Activated CD4-positive, alpha-beta T cell treated with anti-CD3 and anti-CD28 coated beads, Interleukin-2, amount 50 U/mL, for 48 hours (primary cell): Measurements from ENCODE around the gene PTPRN2.
A peak's percentile ranks its signal among the peaks of the same experiment; 100 is the strongest.
"Not testable (repeated sequence)": the region's sequence is repeated elsewhere in the genome, so short reads cannot be mapped to it uniquely, and the experiment has no call there.

ENCODE experiments used
- DNase-seq, 2 experiments: peaks; one replicate each; pipeline ENCODE4 v3.0.0-alpha.2; 2020

Gene PTPRN2

GRCh38 chr7:158357898-158358821, 229.5 kb downstream of the PTPRN2 start:
- no peak for DNase-seq

GRCh38 chr7:158357106-158357897, 230.3 kb downstream of the PTPRN2 start:
- DNase-seq, result no peak

- no peak for DNase-seq
Observed at GRCh38 chr7:158356454-158356853, 231.2 kb downstream of the PTPRN2 start.

- DNase-seq, result no peak
Observed at GRCh38 chr7:158355456-158356065, 232.1 kb downstream of the PTPRN2 start.

- no peak for DNase-seq
Observed at GRCh38 chr7:158354861-158355260, 232.8 kb downstream of the PTPRN2 start.

GRCh38 chr7:158353606-158354570, 233.7 kb downstream of the PTPRN2 start:
- DNase-seq, result peak in 1 of 2 experiments; percentile 19

- DNase-seq, result not testable (repeated sequence)
Observed at GRCh38 chr7:158351899-158352729, 235.5 kb downstream of the PTPRN2 start.

- no peak for DNase-seq
Observed at GRCh38 chr7:158351481-158351880, 236.1 kb downstream of the PTPRN2 start.

- no peak for DNase-seq
Observed at GRCh38 chr7:158351051-158351450, 236.6 kb downstream of the PTPRN2 start.

- no peak for DNase-seq
Observed at GRCh38 chr7:158350166-158350900, 237.3 kb downstream of the PTPRN2 start.

GRCh38 chr7:158348446-158348845, 239.2 kb downstream of the PTPRN2 start:
- no peak for DNase-seq

GRCh38 chr7:158348039-158348438, 239.6 kb downstream of the PTPRN2 start:
- DNase-seq, result not testable (repeated sequence)

- DNase-seq, result no peak
Observed at GRCh38 chr7:158345731-158346130, 241.9 kb downstream of the PTPRN2 start.

- DNase-seq, result no peak
Observed at GRCh38 chr7:158344706-158345300, 242.8 kb downstream of the PTPRN2 start.

GRCh38 chr7:158343936-158344455, 243.6 kb downstream of the PTPRN2 start:
- DNase-seq, result no peak

GRCh38 chr7:158343526-158343925, 244.1 kb downstream of the PTPRN2 start:
- DNase-seq, result no peak

- DNase-seq, result not testable (repeated sequence)
Observed at GRCh38 chr7:158341097-158341496, 246.5 kb downstream of the PTPRN2 start.

- not testable (repeated sequence) for DNase-seq
Observed at GRCh38 chr7:158336952-158337351, 250.7 kb downstream of the PTPRN2 start.

GRCh38 chr7:158332516-158332915, 255.1 kb downstream of the PTPRN2 start:
- not testable (repeated sequence) for DNase-seq
